ENCODE data around the gene ADGRF4.

ADGRF4 gene

GRCh38 chr6:47686411-47686810 lies 12.0 kb upstream of the ADGRF4 start:
- DNase-seq = no peak

GRCh38 chr6:47687432-47687831 lies 10.9 kb upstream of the ADGRF4 start:
- DNase-seq = no peak

- no peak for DNase-seq
These were observed 8.2 kb upstream of the ADGRF4 start for GRCh38 chr6:47690214-47690613.

GRCh38 chr6:47690791-47691190 lies 7.6 kb upstream of the ADGRF4 start:
- DNase-seq = no peak

- no peak for DNase-seq
These were observed 455 bp upstream of the ADGRF4 start for GRCh38 chr6:47697925-47698324.

- DNase-seq = no peak
These were observed 1.7 kb downstream of the ADGRF4 start for GRCh38 chr6:47700053-47700452.

GRCh38 chr6:47700596-47700995 lies 2.2 kb downstream of the ADGRF4 start:
- no peak for DNase-seq

- DNase-seq = no peak
These were observed 3.0 kb downstream of the ADGRF4 start for GRCh38 chr6:47701363-47701762.

GRCh38 chr6:47709160-47709559 lies 10.8 kb downstream of the ADGRF4 start:
- no peak for DNase-seq

- DNase-seq = no peak
These were observed 11.9 kb downstream of the ADGRF4 start for GRCh38 chr6:47710295-47710694.

GRCh38 chr6:47713200-47713599 lies 14.8 kb downstream of the ADGRF4 start:
- no peak for DNase-seq

GRCh38 chr6:47714802-47715201 lies 16.4 kb downstream of the ADGRF4 start:
- no peak for DNase-seq

GRCh38 chr6:47715782-47716181 lies 17.4 kb downstream of the ADGRF4 start:
- DNase-seq = no peak

GRCh38 chr6:47716207-47716606 lies 17.8 kb downstream of the ADGRF4 start:
- DNase-seq = no peak

- DNase-seq = no peak
These were observed 20.2 kb downstream of the ADGRF4 start for GRCh38 chr6:47718571-47718970.

- no peak for DNase-seq
These were observed 22.8 kb downstream of the ADGRF4 start for GRCh38 chr6:47721189-47721588.

- DNase-seq = peak; percentile 58 to 72
These were observed 23.8 kb downstream of the ADGRF4 start for GRCh38 chr6:47722194-47722593.

- no peak for DNase-seq
These were observed 25.9 kb downstream of the ADGRF4 start for GRCh38 chr6:47724300-47724699.

GRCh38 chr6:47727391-47727790 lies 29.0 kb downstream of the ADGRF4 start:
- no peak for DNase-seq

GRCh38 chr6:47729019-47729418 lies 30.6 kb downstream of the ADGRF4 start:
- no peak for DNase-seq

- DNase-seq = no peak
These were observed 31.1 kb downstream of the ADGRF4 start for GRCh38 chr6:47729457-47729856.

- peak; percentile 28 to 48 for DNase-seq
These were observed 35.6 kb downstream of the ADGRF4 start for GRCh38 chr6:47733879-47734558.

- no peak for DNase-seq
These were observed 36.6 kb downstream of the ADGRF4 start for GRCh38 chr6:47734831-47735481.

- no peak for DNase-seq
These were observed 37.8 kb downstream of the ADGRF4 start for GRCh38 chr6:47736083-47736700.
